Midbrain (tissue), 1 donor: ENCODE measurements around the gene RELT.
A peak's percentile ranks its signal among the peaks of the same experiment; 100 is the strongest.

Experiments
- DNase-seq: peaks from one replicate; lab custom pipeline; 2025; lab: John Stamatoyannopoulos, UW

Gene RELT

DNA sequence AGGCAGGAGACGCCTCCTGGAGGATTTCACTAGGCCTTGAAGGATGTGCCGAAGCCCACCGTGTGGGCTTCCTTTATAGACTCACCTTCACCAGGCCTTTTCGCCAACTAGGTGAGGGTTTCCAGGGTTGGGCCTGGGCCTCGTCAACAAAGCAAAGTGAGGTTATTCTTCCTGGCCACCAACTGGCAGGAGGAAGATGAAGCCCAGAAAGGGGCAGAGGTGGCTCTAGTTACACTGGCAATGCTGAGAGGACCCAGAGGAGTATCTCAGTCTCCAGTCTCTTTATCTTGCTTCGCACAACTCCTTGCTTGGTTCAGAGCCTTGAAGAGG is 404 bp upstream of the RELT start:
- no peak for DNase-seq

DNA sequence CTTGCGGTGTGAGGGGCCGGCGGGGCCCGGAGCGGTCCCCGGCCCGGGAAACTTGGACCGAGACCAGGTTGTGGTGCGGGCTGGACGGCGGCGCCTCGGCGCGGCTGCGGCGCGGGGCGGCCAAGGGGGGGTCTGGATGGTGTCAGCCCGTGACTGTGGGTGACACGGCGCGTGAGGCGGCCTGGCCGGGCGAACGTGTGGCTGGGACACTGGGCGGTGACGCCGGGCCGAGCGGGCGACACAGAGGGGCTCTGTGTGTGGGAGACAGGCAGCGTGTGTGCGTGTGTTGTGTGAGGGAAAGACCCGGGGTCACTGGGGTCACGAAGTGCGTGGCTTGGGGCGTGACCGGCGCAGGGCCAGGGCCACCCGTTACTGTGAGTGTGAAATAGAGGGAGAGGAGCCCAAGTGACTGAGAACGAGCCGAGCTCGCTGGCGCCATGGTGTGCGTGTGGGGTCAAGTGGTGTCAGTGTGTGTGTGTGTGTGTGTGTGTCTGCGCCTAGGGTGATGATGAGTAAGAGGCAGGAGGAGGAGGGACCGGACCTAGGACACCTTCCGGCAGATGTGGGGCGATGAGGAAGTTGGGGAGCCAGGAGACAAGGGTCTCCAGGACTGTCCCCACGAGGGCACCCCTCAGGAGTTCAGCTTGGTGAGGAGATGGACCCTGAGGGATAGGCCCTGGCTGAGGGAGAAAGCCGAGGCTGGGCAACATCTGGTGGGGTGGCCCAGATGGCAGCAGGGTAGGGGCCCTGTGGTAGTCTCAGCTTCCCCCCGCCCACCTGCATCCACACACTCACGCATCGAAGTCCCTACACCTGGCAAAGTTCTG is 817 bp downstream of the RELT start:
- DNase-seq, result peak; percentile 55

- no peak for DNase-seq
Measured at GRCh38 chr11:73379189-73379880, 3.1 kb downstream of the RELT start.

DNA sequence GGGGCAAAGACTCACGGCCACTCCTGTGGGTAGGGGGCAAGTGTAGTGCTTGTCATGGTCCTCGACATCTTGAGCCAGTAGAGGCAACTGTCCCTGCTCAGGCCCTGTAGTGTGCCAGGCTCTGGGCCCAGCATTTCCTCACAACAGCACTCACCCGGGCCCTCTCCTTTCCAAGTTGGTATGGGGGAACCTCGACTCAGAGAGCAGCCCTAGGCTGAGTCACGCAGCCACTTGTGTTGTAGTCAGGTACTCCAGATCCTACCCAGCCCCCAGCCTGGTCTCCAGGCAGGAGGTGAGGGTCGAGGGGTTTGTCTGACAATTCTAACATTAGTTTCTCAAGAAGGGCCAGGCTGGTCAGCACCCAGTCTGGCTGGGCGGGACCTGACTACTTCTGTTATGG is 4.1 kb downstream of the RELT start:
- DNase-seq, result no peak

- DNase-seq, result no peak
Measured at GRCh38 chr11:73380897-73381410, 4.8 kb downstream of the RELT start.

DNA sequence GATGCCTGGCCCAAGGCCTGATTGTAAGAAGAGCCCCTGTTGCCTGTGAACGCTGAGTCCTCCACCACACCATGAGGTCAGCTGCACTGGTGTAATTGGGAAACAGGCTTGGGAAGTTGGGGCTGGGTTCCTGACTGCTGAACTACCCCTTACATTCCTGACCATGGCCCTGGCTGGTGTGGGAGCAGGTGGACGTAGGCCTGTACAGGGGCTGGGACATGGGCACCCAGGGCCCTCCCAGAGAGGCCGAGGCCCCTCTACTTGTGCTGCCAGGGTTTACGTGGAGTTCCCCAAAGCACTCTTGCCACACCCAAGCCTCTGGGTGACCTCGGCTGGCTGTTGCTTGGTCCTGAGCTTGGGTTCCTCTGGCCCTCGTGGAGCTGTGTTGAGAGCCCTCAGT is 5.4 kb downstream of the RELT start:
- DNase-seq, result no peak

GRCh38 chr11:73382183-73382582 is 6.0 kb downstream of the RELT start:
- no peak for DNase-seq

GRCh38 chr11:73382747-73383146 is 6.5 kb downstream of the RELT start:
- no peak for DNase-seq

GRCh38 chr11:73383249-73384124 is 7.3 kb downstream of the RELT start:
- DNase-seq, result peak; percentile 41

GRCh38 chr11:73384125-73384441 is 7.9 kb downstream of the RELT start:
- no peak for DNase-seq

GRCh38 chr11:73384531-73384871 is 8.3 kb downstream of the RELT start:
- no peak for DNase-seq

- DNase-seq, result peak; percentile 24
Measured at GRCh38 chr11:73384872-73385689, 8.9 kb downstream of the RELT start.

GRCh38 chr11:73386016-73386415 is 9.8 kb downstream of the RELT start:
- no peak for DNase-seq

DNA sequence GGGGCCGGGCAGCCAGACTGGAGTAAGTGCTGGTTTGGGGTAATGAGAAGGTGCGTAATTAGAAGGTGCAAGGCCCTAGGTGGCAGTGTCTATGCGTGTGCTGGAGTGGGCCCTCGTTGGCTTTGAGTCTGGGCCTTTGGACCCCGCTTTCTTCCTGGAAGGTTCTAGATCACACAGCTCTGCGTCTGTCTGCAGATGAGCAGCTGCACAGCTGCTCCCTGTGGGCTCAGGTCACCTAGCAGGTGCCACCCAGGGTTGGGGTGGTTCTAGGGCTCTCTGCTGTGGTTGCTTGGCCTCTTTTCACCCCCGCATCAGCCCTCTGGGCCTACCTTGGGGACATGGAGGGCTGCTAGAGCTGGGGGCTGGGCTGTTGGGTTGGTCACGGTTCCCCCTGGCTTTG is 10.3 kb downstream of the RELT start:
- no peak for DNase-seq

- no peak for DNase-seq
Measured at GRCh38 chr11:73387594-73388264, 11.5 kb downstream of the RELT start.

DNA sequence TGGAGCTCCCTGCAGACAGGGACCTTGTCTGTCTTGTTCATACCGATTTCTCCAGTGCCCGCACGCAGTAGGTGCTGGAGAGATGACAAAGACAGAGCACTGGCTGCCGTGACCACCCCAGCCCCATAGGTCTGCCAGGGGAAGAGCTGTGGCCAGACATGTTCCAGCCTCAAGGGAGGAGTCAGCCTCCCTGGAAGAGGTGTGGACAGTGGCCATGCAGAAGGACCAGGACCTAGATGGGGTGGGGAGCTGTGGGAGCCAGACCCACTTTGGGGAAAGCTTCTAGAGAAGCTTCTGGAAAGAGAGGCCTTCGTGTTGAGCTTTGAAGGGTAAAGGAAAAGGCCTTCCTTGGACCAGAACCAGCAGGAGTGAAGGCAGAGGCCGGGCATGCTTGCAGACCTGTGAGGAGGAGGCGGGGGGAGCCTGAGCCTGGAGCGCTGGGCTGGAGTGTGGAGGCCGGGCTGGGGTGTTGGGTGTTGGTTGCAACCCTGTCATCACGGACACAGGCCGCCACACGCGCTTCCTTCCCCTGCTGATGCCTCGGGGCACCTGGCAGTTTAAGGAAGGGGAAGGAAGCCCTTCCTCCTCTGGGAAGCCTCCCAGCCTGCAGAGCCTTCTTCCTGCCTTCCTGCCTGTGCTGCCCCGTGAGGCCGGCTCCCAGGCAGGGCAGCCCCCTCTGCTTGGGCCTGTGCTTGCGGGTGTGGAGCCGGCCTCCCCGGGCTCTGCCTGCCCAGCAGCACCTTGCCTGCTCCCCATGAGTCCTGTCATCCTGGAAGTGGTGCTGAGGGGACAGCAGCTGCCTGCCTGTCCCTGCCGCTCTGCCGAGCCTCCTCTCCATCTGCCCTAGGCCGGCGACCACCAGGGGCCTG is 12.3 kb downstream of the RELT start:
- no peak for DNase-seq

GRCh38 chr11:73389134-73389525 is 12.9 kb downstream of the RELT start:
- no peak for DNase-seq

- DNase-seq, result no peak
Measured at GRCh38 chr11:73389916-73390315, 13.7 kb downstream of the RELT start.

DNA sequence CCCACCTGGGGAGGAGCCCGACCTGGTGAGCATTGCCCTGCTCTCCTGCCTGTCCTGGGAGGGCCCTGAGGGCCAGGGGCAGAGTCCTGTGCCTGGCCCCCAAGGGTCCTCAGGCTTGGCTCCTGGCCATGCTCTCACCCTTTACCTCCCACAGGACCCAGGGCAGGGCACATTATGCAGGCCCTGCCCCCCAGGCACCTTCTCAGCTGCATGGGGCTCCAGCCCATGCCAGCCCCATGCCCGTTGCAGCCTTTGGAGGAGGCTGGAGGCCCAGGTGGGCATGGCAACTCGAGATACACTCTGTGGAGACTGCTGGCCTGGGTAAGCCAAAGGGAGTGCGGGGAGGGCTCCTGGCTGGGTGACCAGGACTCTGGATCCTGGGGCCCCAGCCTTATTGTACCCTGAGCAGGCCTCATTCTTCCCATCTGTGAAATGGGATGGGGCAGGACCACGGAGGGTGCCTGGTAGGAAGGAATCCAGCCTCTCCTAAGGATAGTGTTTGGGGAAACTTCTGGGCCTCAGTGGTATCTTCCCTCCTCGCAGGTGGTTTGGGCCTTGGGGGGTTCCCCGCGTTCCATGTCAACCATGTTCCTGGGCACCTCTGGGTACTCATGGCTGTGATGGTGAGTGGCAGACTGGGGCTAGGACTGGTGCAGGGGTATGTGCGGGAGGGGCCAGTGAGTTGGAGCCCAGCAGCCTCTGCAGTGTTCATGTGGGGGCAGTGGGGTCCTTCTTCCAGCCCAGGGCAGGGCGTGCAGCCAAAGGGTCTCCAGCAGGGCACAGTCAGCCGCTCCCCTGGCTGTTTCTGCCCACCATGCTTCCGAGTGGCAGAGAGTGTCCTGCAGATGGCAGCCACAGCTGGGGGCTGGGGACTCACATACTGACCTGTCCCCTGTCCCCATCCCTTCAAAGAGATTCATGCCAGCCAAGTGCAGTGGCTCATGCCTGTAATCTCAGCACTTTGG is 14.7 kb downstream of the RELT start:
- DNase-seq, result no peak
